ENCODE measurements around the gene RALGPS2.

RALGPS2 gene

DNA sequence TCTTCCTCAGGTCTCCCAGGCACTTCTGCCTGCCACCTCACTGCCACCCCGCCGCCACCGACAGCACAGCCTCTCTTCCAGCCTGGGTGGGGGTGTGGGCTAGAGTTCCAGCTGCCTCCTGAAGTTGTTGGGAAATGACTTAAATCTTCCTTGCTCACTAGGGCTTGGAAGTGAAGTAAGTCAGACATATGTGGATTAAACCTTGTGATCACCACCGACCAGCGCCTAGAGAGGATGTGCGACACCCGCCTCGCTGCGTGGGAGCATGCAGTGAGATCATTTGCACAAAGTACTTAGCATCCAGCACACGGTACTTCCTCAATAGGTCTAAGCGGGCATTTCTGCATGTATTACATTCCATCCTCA is 229.3 kb downstream of the RALGPS2 start:
- in situ Hi-C loops (cut with MboI; ENCODE audit: low sequenced_read_pairs, unreplicated experiment) = no loop called here
- TF ChIP-seq, protein P1, sequence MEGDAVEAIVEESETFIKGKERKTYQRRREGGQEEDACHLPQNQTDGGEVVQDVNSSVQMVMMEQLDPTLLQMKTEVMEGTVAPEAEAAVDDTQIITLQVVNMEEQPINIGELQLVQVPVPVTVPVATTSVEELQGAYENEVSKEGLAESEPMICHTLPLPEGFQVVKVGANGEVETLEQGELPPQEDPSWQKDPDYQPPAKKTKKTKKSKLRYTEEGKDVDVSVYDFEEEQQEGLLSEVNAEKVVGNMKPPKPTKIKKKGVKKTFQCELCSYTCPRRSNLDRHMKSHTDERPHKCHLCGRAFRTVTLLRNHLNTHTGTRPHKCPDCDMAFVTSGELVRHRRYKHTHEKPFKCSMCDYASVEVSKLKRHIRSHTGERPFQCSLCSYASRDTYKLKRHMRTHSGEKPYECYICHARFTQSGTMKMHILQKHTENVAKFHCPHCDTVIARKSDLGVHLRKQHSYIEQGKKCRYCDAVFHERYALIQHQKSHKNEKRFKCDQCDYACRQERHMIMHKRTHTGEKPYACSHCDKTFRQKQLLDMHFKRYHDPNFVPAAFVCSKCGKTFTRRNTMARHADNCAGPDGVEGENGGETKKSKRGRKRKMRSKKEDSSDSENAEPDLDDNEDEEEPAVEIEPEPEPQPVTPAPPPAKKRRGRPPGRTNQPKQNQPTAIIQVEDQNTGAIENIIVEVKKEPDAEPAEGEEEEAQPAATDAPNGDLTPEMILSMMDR (IDR thresholded peaks at IDR 0.05; ENCODE audit: borderline replicate concordance, control extremely low read depth, extremely low read depth, insufficient read depth, missing control alignments) = no peak
- no peak for DNase-seq (ENCODE audit: low spot score)

DNA sequence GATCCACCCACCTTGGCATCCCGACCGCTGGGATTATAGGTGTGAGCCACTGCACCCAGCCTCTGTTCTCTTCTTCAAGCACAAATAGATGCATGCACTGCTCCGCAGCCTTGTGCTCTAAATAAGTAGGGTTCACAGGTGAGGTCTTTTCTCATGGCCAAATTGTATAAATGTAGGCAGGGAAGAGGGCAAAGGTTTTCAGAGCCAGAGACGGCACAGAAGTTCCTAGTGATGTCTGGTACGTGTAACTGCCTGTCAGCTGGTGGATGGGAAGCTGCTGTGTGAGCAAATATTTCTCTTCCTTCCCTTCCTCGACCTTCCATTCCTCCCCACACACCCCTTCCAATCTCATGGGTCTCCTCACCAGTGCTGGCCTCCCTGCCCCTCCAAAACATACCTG is 229.9 kb downstream of the RALGPS2 start:
- TF ChIP-seq, protein P1 (IDR thresholded peaks at IDR 0.05; ENCODE audit: borderline replicate concordance, control extremely low read depth, extremely low read depth, insufficient read depth, missing control alignments) = no peak
- DNase-seq (ENCODE audit: low spot score) = no peak
- in situ Hi-C loops (cut with MboI; ENCODE audit: low sequenced_read_pairs, unreplicated experiment) = no loop called here

DNA sequence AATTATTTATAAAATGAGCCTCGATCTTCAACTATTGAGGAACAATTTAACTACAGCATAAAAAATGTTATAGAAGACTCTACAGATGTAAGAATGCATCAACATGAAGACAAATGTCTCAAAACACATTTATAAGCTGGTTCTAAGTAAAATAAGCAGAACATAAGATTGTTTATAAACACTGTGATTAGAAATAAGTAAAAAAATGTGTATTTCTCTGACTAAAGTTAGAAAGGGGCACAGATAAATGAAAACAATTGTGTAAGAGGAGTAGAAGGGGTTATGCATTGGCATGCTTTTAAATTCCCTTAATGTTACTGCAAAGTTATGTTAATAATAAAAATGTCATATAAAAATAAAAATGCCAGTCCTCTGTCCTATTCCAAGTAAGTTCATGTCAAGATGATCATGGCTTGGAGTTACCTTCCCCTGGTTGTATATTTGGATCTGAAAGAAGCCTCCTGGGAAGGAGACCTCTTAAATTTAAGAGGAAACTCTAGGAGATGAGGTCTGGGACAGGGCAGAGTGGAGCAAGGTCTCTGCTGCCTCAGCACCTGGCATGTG is 230.4 kb downstream of the RALGPS2 start:
- no peak for DNase-seq (ENCODE audit: low spot score)
- TF ChIP-seq, protein P1 (IDR thresholded peaks at IDR 0.05; ENCODE audit: borderline replicate concordance, control extremely low read depth, extremely low read depth, insufficient read depth, missing control alignments) = no peak
- in situ Hi-C loops (cut with MboI; ENCODE audit: low sequenced_read_pairs, unreplicated experiment) = no loop called here

DNA sequence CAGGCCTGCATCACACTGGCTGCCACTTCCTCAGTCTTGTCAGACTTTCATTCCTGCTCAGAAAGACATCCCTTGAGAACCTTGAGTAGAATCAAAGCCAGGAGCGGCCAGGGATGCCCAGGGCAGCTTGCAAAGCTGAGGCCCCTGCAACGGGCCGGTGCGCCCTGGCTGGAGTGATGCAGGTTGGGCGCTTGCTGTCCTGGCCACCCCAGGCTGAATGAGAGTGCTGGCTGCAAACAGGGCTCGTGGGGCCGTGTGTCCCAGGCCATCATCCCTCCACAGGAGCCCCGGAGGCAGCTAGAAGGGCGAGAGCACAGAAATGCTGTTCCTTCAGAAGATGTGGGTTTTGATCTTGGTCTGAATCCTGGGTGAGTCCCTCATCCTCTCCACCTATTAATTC is 233.4 kb downstream of the RALGPS2 start:
- TF ChIP-seq, protein P1 (IDR thresholded peaks at IDR 0.05; ENCODE audit: borderline replicate concordance, control extremely low read depth, extremely low read depth, insufficient read depth, missing control alignments) = no peak
- DNase-seq (ENCODE audit: low spot score) = no peak
- in situ Hi-C loops (cut with MboI; ENCODE audit: low sequenced_read_pairs, unreplicated experiment) = no loop called here

DNA sequence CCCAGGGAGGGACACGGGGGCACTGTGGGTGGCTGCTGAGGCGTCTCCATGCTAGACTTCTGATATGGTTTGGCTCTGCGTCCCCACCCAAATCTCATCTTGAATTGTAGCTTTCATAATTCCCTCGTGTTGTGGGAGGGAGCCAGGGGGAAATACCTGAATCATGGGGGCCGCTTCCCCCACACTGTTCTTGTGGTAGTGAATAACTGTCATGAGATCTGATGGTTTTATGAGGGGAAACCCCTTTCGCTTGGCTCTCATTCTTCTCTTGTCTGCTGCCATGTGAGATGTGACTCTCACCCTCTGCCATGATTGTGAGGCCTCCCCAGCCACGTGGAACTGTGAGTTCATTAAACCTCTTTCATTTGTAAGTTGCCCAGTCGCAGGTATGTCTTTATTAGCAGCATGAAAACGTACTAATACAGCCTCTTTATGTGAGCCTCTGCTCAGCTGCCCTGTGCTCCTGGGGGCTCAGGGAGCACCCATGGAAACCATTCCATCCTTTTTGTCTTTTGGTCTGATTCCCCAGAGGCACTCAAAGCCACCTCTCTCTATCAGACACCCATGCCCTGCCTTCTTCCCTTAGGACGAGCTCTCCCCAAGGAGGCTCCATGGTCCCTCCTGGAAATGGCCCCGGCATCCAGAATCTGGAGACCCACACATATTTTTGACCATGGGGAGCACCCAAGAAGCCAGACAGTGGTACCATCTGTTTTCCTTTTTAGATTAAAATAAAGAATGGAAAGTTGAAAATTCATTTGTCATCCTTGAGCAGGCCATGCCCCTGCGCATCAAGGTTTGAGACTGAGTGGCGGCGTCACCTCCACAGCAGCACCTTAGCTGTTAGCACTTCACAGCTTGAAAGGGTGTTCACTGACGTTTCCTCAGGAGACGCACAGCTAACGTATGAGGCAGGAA is 234.8 kb downstream of the RALGPS2 start:
- no peak for DNase-seq (ENCODE audit: low spot score)
- in situ Hi-C loops (cut with MboI; ENCODE audit: low sequenced_read_pairs, unreplicated experiment) = no loop called here
- TF ChIP-seq, protein P1 (IDR thresholded peaks at IDR 0.05; ENCODE audit: borderline replicate concordance, control extremely low read depth, extremely low read depth, insufficient read depth, missing control alignments) = no peak

DNA sequence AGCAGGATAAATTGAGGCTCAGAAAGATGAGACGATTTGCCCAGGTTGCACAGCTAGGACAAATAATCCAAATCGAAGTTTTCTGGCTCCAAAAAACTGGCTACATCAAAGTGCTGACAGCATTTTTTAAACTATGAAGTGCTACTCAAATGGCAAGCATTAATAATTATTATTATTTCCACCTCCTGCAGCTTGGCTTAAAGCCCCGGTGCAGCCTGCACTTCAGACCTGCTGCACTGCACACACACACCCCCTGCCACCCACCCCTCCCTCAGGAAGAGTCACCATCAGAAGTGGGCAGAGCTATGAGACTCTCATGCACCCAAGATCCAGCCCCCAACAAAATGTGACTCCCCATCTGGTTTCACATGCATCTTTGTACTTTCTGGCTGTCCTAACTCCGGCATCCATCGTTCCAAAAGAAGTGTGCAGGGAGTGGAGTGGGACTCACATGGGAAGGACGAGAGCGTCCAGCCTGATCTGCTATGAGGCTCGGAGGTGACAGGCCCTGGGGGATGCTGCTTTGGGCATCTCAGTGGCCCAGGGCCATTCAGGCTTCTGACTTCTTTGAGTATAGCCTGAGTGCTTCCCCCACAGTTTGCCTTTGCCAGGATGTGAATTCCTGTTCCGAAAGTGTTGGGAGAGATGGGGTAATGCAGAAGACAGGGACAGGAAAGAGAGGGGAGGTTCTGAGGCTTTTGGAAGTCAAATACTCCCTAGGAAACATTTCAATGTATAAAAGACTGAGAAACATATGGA is 235.6 kb downstream of the RALGPS2 start:
- in situ Hi-C loops (cut with MboI; ENCODE audit: low sequenced_read_pairs, unreplicated experiment) = no loop called here
- no peak for DNase-seq (ENCODE audit: low spot score)
- TF ChIP-seq, protein P1 (IDR thresholded peaks at IDR 0.05; ENCODE audit: borderline replicate concordance, control extremely low read depth, extremely low read depth, insufficient read depth, missing control alignments) = no peak
